Body of pancreas (tissue), 4 donors: Measurements from ENCODE around the gene UBALD2.
"Not testable (repeated sequence)": the region's sequence is repeated elsewhere in the genome, so short reads cannot be mapped to it uniquely, and the experiment has no call there.

ENCODE experiments used
- CTCF ChIP-seq, 7 experiments: fragments of 450-650 bp in 4 of 7; fragments of 200-600 bp in 3 of 7; sonication (generic) in 3 of 7; IDR thresholded peaks; one replicate each; pipeline ENCODE4 v1.5.1; 2016 to 2019; ENCODE audit warnings: antibody characterized with exemption in 7 of 7
- POLR2A ChIP-seq, 3 donors: fragments of 450-650 bp; IDR thresholded peaks; one replicate each; pipeline ENCODE4 v1.6.1; 2016; ENCODE audit warnings: antibody characterized with exemption in 3 of 3, mild to moderate bottlenecking in 2 of 3

GRCh38 chr17:76305135-76305454 lies 39.9 kb downstream of the UBALD2 start:
- not testable (repeated sequence) for TF ChIP-seq CTCF, POLR2A (IDR thresholded peaks at IDR 0.05)
